Measurements from ENCODE around the gene ORMDL3.

ORMDL3 gene

GRCh38 chr17:39933912-39934311 is 6.5 kb upstream of the ORMDL3 start:
- H3K4me3 ChIP-seq (replicated peaks; ENCODE audit: low read depth, low read length): no peak overlapping the region
- TF ChIP-seq, protein P1, sequence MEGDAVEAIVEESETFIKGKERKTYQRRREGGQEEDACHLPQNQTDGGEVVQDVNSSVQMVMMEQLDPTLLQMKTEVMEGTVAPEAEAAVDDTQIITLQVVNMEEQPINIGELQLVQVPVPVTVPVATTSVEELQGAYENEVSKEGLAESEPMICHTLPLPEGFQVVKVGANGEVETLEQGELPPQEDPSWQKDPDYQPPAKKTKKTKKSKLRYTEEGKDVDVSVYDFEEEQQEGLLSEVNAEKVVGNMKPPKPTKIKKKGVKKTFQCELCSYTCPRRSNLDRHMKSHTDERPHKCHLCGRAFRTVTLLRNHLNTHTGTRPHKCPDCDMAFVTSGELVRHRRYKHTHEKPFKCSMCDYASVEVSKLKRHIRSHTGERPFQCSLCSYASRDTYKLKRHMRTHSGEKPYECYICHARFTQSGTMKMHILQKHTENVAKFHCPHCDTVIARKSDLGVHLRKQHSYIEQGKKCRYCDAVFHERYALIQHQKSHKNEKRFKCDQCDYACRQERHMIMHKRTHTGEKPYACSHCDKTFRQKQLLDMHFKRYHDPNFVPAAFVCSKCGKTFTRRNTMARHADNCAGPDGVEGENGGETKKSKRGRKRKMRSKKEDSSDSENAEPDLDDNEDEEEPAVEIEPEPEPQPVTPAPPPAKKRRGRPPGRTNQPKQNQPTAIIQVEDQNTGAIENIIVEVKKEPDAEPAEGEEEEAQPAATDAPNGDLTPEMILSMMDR (IDR thresholded peaks at IDR 0.05; ENCODE audit: low read length, missing control alignments): no peak
- DNase-seq (ENCODE audit: low read depth): no peak

DNA sequence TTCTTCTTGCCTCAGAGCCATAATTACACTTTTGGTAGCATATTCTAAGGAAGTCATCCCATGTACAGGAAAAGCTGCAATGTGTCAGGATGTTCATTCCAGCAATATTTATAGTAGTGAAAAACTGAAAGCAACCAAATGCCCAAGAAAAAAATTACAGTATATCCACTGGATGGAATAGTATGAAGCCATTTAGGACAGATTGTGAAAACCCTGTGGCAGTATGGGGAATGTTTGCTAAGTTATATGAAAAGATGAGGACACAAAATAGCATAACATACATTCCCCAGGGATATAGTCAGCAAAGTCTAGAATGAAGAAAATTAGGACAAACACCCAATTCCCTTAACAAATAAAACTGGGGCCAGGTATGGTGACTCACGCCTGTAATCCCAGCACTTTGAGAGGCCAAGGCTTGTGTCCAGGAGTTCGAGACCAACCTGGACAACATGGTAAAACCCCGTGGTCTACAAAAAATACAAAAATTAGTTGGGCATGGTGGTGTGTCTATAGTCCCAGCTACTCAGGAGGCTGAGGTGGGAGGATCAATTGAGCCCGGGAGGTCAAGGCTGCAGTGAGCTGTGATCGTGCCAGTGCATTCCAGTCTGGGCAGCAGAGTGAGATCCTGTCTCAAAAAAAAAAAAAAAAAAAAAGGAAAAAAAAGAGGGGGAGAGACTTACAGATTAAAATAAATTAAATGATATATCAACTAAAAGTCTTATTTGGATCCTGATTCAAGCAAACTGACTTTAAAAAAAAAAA is 2.4 kb upstream of the ORMDL3 start:
- TF ChIP-seq, protein P1 (IDR thresholded peaks at IDR 0.05; ENCODE audit: low read length, missing control alignments): no peak
- no peak overlapping the region for H3K4me3 ChIP-seq (replicated peaks; ENCODE audit: low read depth, low read length)
- peak; percentile 86 for DNase-seq (ENCODE audit: low read depth)

DNA sequence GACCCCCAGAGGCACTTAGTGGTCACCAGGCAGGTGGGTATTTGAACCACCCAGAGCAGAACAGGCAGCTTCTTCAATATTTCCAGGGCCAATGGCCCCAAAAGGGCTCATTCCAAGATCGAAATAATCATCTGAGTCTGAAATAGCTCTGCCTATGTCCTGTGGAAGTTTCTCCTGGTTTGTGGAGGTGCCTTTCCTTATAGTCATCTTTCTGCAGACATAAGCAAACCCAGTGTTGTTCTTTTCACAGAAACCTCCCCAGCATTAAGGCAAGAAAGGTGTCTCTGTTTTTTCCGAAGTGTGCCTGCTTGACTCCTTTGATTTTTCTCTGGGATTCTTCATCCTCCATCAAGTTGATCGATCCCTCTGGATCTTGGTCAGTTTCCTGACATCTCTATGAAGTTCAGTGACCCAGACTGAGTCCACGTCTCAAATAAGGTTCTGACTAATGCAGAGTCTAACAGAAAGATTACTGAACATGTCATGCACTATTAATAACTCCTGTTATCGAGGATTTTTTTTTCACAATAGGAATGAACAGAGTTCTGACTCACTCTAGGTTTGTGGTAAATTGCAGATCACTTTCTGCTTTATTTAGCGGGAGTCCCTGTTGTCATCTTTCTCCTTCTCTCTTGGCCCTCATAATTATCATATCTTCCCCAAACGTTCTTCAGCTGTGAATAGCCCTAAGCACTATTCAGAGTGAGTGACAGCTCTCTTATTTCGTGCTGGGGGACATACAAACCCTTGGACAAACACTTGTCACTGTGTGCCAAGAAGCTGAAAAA is 1.7 kb upstream of the ORMDL3 start:
- peak; percentile 91 for DNase-seq (ENCODE audit: low read depth)
- TF ChIP-seq, protein P1 (IDR thresholded peaks at IDR 0.05; ENCODE audit: low read length, missing control alignments): no peak
- H3K4me3 ChIP-seq (replicated peaks; ENCODE audit: low read depth, low read length): no peak overlapping the region

DNA sequence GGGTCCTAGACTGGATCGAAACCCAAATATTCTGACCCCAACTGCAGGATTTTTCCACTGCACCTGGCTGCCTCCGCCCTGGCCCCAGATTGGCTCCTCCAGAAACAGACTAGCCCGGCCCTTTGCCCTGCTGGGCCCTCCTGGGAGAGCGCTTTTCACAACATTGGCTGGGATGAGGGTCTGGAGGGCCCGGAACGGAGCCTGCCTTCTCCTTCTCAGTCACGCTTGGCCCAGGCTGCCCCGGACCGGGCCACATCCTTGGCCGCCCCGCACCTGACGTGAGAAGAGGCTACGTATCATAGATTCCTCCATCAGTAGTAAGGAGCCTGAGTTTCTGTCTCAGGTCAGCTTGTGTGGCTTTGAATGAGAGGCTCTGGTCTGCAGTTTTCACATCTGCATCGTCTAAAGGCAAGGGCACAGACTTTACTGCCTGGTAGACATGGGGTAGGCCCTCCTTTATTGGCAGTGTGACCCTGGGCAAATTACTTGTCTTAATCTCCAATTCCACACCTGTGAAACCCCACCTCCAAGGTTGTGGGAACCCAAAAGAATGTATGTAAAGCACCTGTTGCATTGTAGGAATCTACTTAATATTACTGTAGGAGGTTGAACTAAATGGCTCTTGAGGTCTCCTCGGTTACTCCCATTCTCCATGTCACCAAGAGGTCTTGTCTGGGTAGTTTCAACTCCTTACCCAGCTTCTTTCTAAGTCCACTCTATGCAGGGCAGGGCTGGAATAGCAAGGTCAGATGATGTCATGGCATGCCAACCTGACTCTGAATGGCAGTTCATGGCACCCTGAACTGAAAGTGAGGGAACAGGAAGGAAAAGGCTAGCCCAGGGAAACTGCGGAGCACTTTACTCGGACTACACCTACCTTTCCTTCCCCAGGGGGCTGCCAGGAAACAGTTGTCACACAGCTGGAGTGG is 792 bp upstream of the ORMDL3 start:
- TF ChIP-seq, protein P1 (IDR thresholded peaks at IDR 0.05; ENCODE audit: low read length, missing control alignments): no peak
- H3K4me3 ChIP-seq (replicated peaks; ENCODE audit: low read depth, low read length): peak overlapping the region; percentile 83
- DNase-seq (ENCODE audit: low read depth): no peak

DNA sequence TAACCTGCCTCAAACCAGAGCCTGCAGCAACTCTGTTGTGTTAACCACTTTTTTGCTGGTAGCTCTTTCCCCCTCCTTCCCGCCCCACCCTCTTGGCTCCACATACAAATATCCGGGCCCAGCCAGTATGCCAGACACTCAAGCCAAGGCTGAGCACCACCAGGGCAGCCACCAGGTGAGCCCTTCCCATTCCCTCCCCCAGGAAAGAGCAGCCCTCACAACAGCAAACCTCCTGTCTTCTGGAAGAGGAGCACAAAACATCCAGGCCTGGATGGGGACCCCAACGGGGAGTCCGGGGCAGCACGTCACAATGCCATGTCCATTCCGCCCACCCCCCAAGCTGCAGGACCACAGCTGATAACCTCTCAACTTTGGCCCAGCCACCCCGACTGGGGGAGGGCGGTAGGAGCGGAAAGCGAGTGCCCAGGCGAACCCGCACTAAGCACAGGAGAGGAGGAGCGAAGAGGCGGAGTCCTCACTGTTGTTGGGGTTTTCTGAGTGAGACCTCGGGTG is 757 bp downstream of the ORMDL3 start:
- TF ChIP-seq, protein P1 (IDR thresholded peaks at IDR 0.05; ENCODE audit: low read length, missing control alignments): no peak
- peak; percentile 48 for DNase-seq (ENCODE audit: low read depth)
- H3K4me3 ChIP-seq (replicated peaks; ENCODE audit: low read depth, low read length): peak overlapping the region; percentile 83

DNA sequence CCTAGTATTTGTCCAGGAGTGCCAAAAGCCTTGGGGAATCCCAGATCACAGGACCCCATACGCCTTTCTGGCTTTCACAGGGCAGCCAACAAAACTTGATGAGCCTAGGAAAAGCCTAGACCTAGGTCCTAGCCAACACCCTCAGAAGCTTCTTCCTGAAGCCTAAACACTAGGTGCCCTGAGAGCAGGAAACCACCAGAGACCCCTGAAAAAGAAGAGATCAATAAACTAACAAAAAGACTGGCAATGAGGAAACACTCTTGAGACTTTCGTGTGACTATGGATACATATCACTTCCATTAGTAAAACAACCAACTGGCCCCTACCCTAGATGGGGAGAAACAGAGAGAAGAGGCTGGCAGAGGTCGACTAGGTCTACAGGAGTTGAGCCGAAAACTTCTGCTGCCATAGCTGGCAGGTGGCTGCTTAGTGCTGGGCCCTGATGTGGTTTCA is 1.2 kb downstream of the ORMDL3 start:
- TF ChIP-seq, protein P1 (IDR thresholded peaks at IDR 0.05; ENCODE audit: low read length, missing control alignments): no peak
- DNase-seq (ENCODE audit: low read depth): no peak
- peak overlapping the region; percentile 83 for H3K4me3 ChIP-seq (replicated peaks; ENCODE audit: low read depth, low read length)
